Measurements from ENCODE around the gene RPS18.
"Not testable (repeated sequence)": the region's sequence is repeated elsewhere in the genome, so short reads cannot be mapped to it uniquely, and the experiment has no call there.

Gene RPS18

GRCh38 chr6:33259032-33259431 lies 12.8 kb upstream of the RPS18 start:
- H3K27me3 ChIP-seq (ENCODE audit: insufficient read depth, low read depth, severe bottlenecking) = no peaks in the 10 kb centered on the region
- no peak for DNase-seq
- no peak overlapping the region for H3K27ac ChIP-seq
- H3K9me3 ChIP-seq (ENCODE audit: severe bottlenecking) = no peaks in the 10 kb centered on the region
- H3K4me3 ChIP-seq (ENCODE audit: low read depth, low read length) = no peak overlapping the region
- TF ChIP-seq, protein P1, sequence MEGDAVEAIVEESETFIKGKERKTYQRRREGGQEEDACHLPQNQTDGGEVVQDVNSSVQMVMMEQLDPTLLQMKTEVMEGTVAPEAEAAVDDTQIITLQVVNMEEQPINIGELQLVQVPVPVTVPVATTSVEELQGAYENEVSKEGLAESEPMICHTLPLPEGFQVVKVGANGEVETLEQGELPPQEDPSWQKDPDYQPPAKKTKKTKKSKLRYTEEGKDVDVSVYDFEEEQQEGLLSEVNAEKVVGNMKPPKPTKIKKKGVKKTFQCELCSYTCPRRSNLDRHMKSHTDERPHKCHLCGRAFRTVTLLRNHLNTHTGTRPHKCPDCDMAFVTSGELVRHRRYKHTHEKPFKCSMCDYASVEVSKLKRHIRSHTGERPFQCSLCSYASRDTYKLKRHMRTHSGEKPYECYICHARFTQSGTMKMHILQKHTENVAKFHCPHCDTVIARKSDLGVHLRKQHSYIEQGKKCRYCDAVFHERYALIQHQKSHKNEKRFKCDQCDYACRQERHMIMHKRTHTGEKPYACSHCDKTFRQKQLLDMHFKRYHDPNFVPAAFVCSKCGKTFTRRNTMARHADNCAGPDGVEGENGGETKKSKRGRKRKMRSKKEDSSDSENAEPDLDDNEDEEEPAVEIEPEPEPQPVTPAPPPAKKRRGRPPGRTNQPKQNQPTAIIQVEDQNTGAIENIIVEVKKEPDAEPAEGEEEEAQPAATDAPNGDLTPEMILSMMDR (IDR thresholded peaks at IDR 0.05; ENCODE audit: low read depth, low read length) = no peak
- H3K36me3 ChIP-seq = peaks cover 49% of the 10 kb centered on the region

- not testable (repeated sequence) for H3K9me3 ChIP-seq (ENCODE audit: severe bottlenecking); H3K27ac ChIP-seq; DNase-seq; H3K27me3 ChIP-seq (ENCODE audit: insufficient read depth, low read depth, severe bottlenecking); H3K4me3 ChIP-seq (ENCODE audit: low read depth, low read length)
- peaks cover 71% of the 10 kb centered on the region for H3K36me3 ChIP-seq
Observed at GRCh38 chr6:33262490-33262889, 9.4 kb upstream of the RPS18 start.

DNA sequence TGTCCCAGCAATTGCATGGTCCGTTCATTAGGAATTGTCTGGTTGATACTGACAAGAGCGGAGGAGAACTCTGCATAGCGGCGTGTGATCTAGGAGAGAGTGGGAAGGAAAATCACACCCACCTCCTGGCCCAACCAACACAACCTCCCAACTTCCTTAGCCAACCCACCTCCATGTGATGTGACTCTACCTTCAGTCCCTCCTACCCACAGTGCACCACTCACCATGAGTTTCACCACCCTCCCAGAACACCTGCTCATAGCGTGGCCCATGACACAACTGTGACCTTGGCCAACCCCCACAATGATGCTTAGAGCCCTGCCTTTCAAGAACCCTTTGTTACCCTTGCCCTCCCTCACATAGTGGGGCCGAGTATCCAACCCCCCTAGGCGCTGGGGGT lies 7.9 kb upstream of the RPS18 start:
- Histone ChIP-seq H3K4me3 (ENCODE audit: low read depth, low read length) (no peak overlapping the region), H3K36me3 (peaks cover 83% of the 10 kb centered on the region), H3K9me3 (ENCODE audit: severe bottlenecking) (no peaks in the 10 kb centered on the region), H3K27ac (no peak overlapping the region), H3K27me3 (ENCODE audit: insufficient read depth, low read depth, severe bottlenecking) (no peaks in the 10 kb centered on the region)
- no peak for DNase-seq
- TF ChIP-seq, protein P1 (IDR thresholded peaks at IDR 0.05; ENCODE audit: low read depth, low read length) = no peak

DNA sequence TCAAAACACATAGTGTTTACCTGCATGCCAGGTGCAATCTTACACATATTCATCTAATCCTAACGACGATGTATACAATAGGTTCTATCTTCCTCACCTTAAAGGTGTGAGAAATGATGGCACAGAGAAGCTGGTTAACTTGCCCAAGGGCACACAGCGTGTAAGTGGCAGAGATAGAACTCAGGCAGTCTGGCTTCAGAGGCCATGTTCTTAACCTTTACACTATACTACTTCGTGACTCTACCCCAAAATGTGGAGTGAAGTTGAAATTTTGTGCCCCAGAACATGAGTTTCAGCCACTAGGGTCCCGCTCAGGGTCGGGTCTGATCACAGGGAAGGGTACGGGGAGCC lies 783 bp upstream of the RPS18 start:
- Histone ChIP-seq H3K27ac (peak overlapping the region; percentile 99), H3K9me3 (ENCODE audit: severe bottlenecking) (no peaks in the 10 kb centered on the region), H3K27me3 (ENCODE audit: insufficient read depth, low read depth, severe bottlenecking) (no peaks in the 10 kb centered on the region), H3K4me3 (ENCODE audit: low read depth, low read length) (peak overlapping the region; percentile 79), H3K36me3 (peaks cover 82% of the 10 kb centered on the region)
- DNase-seq = no peak
- TF ChIP-seq, protein P1 (IDR thresholded peaks at IDR 0.05; ENCODE audit: low read depth, low read length) = no peak

DNA sequence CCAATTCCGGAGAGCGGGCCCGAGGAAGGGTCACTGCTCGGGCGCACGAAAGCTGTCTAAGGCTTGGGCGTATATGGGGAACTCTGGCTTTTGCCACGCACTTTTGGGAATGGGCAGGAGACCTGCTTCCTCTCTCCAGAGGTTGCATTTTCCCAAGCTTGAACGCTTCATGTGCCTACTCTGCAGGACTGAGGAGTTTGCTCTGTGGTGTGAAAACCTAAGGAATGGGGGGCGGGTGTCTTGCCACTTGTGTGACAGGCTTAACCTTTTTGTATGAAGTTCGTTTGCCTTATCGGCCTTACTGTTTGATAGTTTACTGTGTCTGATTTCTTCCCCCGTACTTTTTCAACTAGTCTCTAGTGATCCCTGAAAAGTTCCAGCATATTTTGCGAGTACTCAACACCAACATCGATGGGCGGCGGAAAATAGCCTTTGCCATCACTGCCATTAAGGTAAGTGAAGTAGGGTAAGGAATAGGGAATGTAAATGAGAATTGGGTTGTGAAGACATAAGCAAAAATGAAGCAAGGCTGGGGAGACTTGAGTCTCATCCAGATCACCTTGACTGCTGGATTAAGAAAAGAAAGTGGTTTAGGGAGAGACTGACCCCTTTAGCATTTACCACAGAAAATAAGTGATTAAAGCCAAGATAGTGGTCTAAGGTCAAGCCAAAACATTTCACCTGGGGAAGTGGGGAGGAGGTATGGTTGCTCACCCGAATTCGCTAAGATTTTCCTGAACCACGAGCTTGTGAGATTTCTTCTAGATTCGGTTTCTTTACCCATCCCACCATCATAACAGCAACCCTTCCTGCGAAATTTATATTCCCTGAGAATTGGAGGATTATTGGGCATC lies 627 bp downstream of the RPS18 start:
- DNase-seq = no peak
- Histone ChIP-seq H3K27ac (peak overlapping the region; percentile 99), H3K4me3 (ENCODE audit: low read depth, low read length) (peak overlapping the region; percentile 79), H3K9me3 (ENCODE audit: severe bottlenecking) (no peaks in the 10 kb centered on the region), H3K27me3 (ENCODE audit: insufficient read depth, low read depth, severe bottlenecking) (no peaks in the 10 kb centered on the region), H3K36me3 (peaks cover 76% of the 10 kb centered on the region)
- TF ChIP-seq, protein P1 (IDR thresholded peaks at IDR 0.05; ENCODE audit: low read depth, low read length) = no peak

DNA sequence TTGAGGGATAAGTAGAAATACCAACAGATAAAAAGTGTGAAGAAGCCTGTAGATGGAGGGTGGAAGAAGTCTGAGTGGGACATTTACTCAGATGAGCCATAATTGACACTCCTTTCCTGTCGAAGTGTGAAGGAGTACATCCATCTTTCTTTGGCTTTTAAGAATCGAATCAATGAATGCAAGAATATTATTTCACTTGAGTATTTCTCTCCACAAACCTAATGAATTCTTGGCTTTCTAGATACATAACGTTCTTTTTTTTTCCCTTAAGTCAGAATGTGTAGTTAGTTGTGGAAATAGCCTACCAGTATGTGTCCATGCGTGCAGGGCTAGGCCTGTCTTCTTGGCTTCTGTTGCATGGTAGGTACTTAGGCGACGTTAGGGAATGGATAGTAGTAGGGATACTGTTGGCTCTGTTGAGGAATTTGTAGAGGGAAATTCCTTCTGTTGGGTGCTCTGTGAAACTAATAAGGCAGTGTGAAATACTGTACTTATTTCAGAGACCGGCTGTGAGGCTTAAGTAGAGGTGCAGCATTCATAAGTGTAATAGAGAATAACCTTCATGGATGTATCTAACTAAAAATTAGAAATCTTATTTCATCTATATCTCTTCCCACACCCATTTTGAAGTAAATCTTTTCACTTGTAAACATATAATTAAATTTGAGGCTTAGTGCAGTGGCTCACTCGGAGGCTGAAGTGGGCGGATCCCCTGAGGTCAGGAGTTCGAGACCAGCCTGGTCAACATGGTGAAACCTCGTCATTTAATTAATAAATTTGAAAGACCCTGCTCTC lies 1.5 kb downstream of the RPS18 start:
- H3K36me3 ChIP-seq = peaks cover 68% of the 10 kb centered on the region
- peak overlapping the region; percentile 79 for H3K4me3 ChIP-seq (ENCODE audit: low read depth, low read length)
- DNase-seq = no peak
- H3K9me3 ChIP-seq (ENCODE audit: severe bottlenecking) = no peaks in the 10 kb centered on the region
- H3K27me3 ChIP-seq (ENCODE audit: insufficient read depth, low read depth, severe bottlenecking) = no peaks in the 10 kb centered on the region
- TF ChIP-seq, protein P1 (IDR thresholded peaks at IDR 0.05; ENCODE audit: low read depth, low read length) = no peak
- no peak overlapping the region; the same call in 1 of the 2 replicates for H3K27ac ChIP-seq
